ENCODE results near the gene ABHD17C.

DNA sequence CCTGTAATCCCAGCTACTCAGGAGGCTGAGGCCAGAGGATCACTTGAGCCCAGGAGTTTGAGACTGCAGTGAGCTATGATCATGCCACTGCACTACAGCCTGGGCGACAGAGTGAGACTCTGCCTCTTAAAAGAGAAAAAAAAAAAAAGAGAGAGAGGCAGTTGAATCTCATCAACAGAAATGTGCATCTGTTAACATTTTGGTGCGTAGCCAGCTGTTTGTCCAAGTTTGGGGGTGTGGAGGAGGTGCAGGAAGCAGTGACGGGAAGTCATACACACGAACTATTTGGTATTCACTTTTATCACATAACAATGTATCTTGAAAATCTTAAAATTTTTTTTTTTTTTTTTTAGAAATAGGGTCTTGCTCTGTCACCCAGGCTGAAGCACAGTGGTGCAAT is 65.8 kb downstream of the ABHD17C start:
- TF ChIP-seq POLR2A (IDR thresholded peaks at IDR 0.05) = no peak
- TF ChIP-seq, protein P1, sequence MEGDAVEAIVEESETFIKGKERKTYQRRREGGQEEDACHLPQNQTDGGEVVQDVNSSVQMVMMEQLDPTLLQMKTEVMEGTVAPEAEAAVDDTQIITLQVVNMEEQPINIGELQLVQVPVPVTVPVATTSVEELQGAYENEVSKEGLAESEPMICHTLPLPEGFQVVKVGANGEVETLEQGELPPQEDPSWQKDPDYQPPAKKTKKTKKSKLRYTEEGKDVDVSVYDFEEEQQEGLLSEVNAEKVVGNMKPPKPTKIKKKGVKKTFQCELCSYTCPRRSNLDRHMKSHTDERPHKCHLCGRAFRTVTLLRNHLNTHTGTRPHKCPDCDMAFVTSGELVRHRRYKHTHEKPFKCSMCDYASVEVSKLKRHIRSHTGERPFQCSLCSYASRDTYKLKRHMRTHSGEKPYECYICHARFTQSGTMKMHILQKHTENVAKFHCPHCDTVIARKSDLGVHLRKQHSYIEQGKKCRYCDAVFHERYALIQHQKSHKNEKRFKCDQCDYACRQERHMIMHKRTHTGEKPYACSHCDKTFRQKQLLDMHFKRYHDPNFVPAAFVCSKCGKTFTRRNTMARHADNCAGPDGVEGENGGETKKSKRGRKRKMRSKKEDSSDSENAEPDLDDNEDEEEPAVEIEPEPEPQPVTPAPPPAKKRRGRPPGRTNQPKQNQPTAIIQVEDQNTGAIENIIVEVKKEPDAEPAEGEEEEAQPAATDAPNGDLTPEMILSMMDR (IDR thresholded peaks at IDR 0.05) = no peak
